Mesodermal cell (in vitro differentiated cells): ENCODE measurements around the gene MED26.

Experiments used
- H3K27ac ChIP-seq: 2 replicates; pipeline ENCODE4 v1.7.0; 2013; ENCODE audit warnings: mild to moderate bottlenecking, low read depth, low read length, moderate library complexity; ENCODE audit not compliant: severe bottlenecking
- H3K36me3 ChIP-seq: 2 replicates; pipeline ENCODE4 v1.7.1; 2013; ENCODE audit warnings: mild to moderate bottlenecking, low read length, moderate library complexity; ENCODE audit not compliant: control insufficient read depth, insufficient read depth
- H3K4me1 ChIP-seq: one replicate; pipeline ENCODE4 v1.7.1; 2013; ENCODE audit warnings: mild to moderate bottlenecking, low read length; ENCODE audit not compliant: insufficient read depth, control insufficient read depth, poor library complexity, severe bottlenecking
- H3K4me3 ChIP-seq: 2 replicates; pipeline ENCODE4 v1.7.0; 2013; ENCODE audit warnings: low read length, control low read depth, mild to moderate bottlenecking; ENCODE audit not compliant: insufficient read depth, poor library complexity, severe bottlenecking; ENCODE audit errors: extremely low read depth
- H3K9me3 ChIP-seq: 2 replicates; pipeline ENCODE4 v1.7.1; 2013; ENCODE audit warnings: mild to moderate bottlenecking, low read length, moderate library complexity; ENCODE audit not compliant: control insufficient read depth
- WGBS, 2 experiments: methylation state at CpG; one replicate each; pipeline ENCODE4 v1.1.5; 2013; ENCODE audit warnings: missing lambda C conversion rate in 2 of 2; ENCODE audit not compliant: insufficient coverage in 2 of 2; 5-methylcytosine and 5-hydroxymethylcytosine counted together

MED26 gene

GRCh38 chr19:16582486-16583261 lies 45.3 kb downstream of the MED26 start:
- H3K4me1 ChIP-seq, result peaks cover 48% of the 10 kb centered on the region
- H3K4me3 ChIP-seq, result no peak overlapping the region
- peaks cover 23% of the 10 kb centered on the region for H3K36me3 ChIP-seq
- H3K27ac ChIP-seq, result no peak overlapping the region
- H3K9me3 ChIP-seq, result no peaks in the 10 kb centered on the region
- 92 to 97% methylated on average over 8 to 9 of the region's 10 CpGs for WGBS, 2 experiments

GRCh38 chr19:16581971-16582343 lies 46.0 kb downstream of the MED26 start:
- Histone ChIP-seq H3K4me3 (no peak overlapping the region), H3K27ac (no peak overlapping the region), H3K4me1 (peaks cover 41% of the 10 kb centered on the region), H3K9me3 (no peaks in the 10 kb centered on the region), H3K36me3 (peaks cover 30% of the 10 kb centered on the region)
- WGBS, 2 experiments, result 97 to 100% methylated on average over 5 to 6 of the region's 6 CpGs

- no peak overlapping the region for H3K4me3 ChIP-seq
- 89 to 92% methylated on average over 12 of the region's 12 CpGs for WGBS, 2 experiments
- no peak overlapping the region for H3K27ac ChIP-seq
- H3K4me1 ChIP-seq, result peaks cover 35% of the 10 kb centered on the region
- H3K9me3 ChIP-seq, result no peaks in the 10 kb centered on the region
- peaks cover 36% of the 10 kb centered on the region for H3K36me3 ChIP-seq
Observed at GRCh38 chr19:16581145-16581970, 46.6 kb downstream of the MED26 start.

GRCh38 chr19:16579381-16579780 lies 48.6 kb downstream of the MED26 start:
- H3K36me3 ChIP-seq, result peaks cover 54% of the 10 kb centered on the region
- H3K27ac ChIP-seq, result no peak overlapping the region
- no peak overlapping the region for H3K4me3 ChIP-seq
- peaks cover 15% of the 10 kb centered on the region for H3K4me1 ChIP-seq
- H3K9me3 ChIP-seq, result no peaks in the 10 kb centered on the region
- 90 to 100% methylated on average over 3 to 4 of the region's 4 CpGs for WGBS, 2 experiments

GRCh38 chr19:16577531-16577985 lies 50.4 kb downstream of the MED26 start:
- Histone ChIP-seq H3K4me3 (no peak overlapping the region), H3K9me3 (no peaks in the 10 kb centered on the region), H3K4me1 (peaks cover 3% of the 10 kb centered on the region), H3K36me3 (peaks cover 62% of the 10 kb centered on the region), H3K27ac (no peak overlapping the region)
- 95 to 98% methylated on average over 16 to 17 of the region's 17 CpGs for WGBS, 2 experiments

GRCh38 chr19:16576690-16577530 lies 51.1 kb downstream of the MED26 start:
- Histone ChIP-seq H3K36me3 (peaks cover 62% of the 10 kb centered on the region), H3K27ac (no peak overlapping the region), H3K9me3 (no peaks in the 10 kb centered on the region), H3K4me1 (peaks cover under 1% of the 10 kb centered on the region), H3K4me3 (no peak overlapping the region)
- 96 to 98% methylated on average over 37 to 50 of the region's 52 CpGs for WGBS, 2 experiments

- no peaks in the 10 kb centered on the region for H3K9me3 ChIP-seq
- peaks cover 62% of the 10 kb centered on the region for H3K36me3 ChIP-seq
- 95 to 96% methylated on average over 45 to 48 of the region's 48 CpGs for WGBS, 2 experiments
- H3K4me1 ChIP-seq, result peaks cover 3% of the 10 kb centered on the region
- no peak overlapping the region for H3K27ac ChIP-seq
- H3K4me3 ChIP-seq, result no peak overlapping the region
Observed at GRCh38 chr19:16575861-16576689, 51.9 kb downstream of the MED26 start.

GRCh38 chr19:16575282-16575681 lies 52.7 kb downstream of the MED26 start:
- Histone ChIP-seq H3K9me3 (no peaks in the 10 kb centered on the region), H3K4me3 (no peak overlapping the region), H3K36me3 (peaks cover 65% of the 10 kb centered on the region), H3K4me1 (peaks cover 11% of the 10 kb centered on the region), H3K27ac (no peak overlapping the region)
- WGBS, 2 experiments, result 96 to 100% methylated on average over 2 of the region's 2 CpGs

GRCh38 chr19:16573925-16574324 lies 54.1 kb downstream of the MED26 start:
- no peak overlapping the region for H3K27ac ChIP-seq
- H3K4me3 ChIP-seq, result no peak overlapping the region
- H3K9me3 ChIP-seq, result no peaks in the 10 kb centered on the region
- peaks cover 65% of the 10 kb centered on the region for H3K36me3 ChIP-seq
- H3K4me1 ChIP-seq, result peaks cover 21% of the 10 kb centered on the region

GRCh38 chr19:16573296-16573695 lies 54.7 kb downstream of the MED26 start:
- no peak overlapping the region for H3K27ac ChIP-seq
- no peaks in the 10 kb centered on the region for H3K9me3 ChIP-seq
- WGBS, 2 experiments, result 67 to 72% methylated on average over 12 to 13 of the region's 13 CpGs
- peak overlapping the region; percentile 74 for H3K4me3 ChIP-seq
- H3K4me1 ChIP-seq, result peaks cover 25% of the 10 kb centered on the region
- H3K36me3 ChIP-seq, result peaks cover 60% of the 10 kb centered on the region
